NCI-H82 treated with DMSO at 0.1 percent for 48 hours (cell line): ENCODE data around the gene ABCG4.
A peak's percentile ranks its signal among the peaks of the same experiment; 100 is the strongest.
"Not testable (repeated sequence)": the region's sequence is repeated elsewhere in the genome, so short reads cannot be mapped to it uniquely, and the experiment has no call there.

Experiments used
- DNase-seq: peaks from one replicate; lab custom pipeline; 2025; ENCODE audit not compliant: unreplicated experiment; lab: John Stamatoyannopoulos, UW

Gene ABCG4

DNA sequence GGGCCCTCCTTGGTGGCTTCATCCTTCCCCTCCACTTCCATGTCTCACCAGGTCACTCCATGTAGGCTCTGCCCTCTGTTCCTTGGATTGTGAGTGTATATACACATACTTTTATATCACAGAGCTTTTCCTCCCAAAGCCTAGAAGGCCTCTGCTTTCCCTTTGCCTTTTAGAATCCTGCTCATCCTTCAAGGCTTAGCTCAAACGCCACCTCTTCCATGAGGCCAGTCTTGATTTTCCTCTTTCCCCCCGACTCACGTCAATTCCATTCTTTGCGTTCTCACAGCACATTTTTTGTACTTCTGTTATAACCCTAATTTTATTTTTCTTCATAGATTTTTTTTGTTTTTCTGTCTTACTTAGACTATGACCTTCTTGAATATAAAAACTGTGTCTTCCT is 3.8 kb downstream of the ABCG4 start:
- no peak for DNase-seq

GRCh38 chr11:119153049-119153818 is 4.4 kb downstream of the ABCG4 start:
- no peak for DNase-seq

GRCh38 chr11:119154178-119154577 is 5.3 kb downstream of the ABCG4 start:
- no peak for DNase-seq

GRCh38 chr11:119155733-119156492 is 7.1 kb downstream of the ABCG4 start:
- DNase-seq: no peak

DNA sequence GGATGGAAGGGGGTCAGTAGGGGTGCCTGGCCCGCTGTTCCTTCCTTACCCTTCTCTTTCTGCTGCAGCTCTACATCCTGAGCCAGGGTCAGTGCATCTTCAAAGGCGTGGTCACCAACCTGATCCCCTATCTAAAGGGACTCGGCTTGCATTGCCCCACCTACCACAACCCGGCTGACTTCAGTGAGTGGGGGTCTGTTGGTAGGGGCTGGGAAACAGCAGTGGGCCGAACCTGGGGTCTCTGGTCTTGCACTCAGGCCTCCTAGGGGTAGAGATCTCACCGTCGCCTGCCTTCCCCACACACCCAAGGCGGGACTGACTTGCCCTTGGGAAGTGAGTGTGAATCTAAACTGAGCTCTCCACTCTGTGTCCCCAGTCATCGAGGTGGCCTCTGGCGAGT is 7.6 kb downstream of the ABCG4 start:
- no peak for DNase-seq

GRCh38 chr11:119157063-119157462 is 8.2 kb downstream of the ABCG4 start:
- peak; percentile 81 for DNase-seq

- no peak for DNase-seq
These were observed 9.6 kb downstream of the ABCG4 start for GRCh38 chr11:119158467-119158866.

- DNase-seq: no peak
These were observed 11.3 kb downstream of the ABCG4 start for GRCh38 chr11:119160151-119160550.

GRCh38 chr11:119161871-119162270 is 13.0 kb downstream of the ABCG4 start:
- no peak for DNase-seq

GRCh38 chr11:119166368-119167076 is 17.7 kb downstream of the ABCG4 start:
- no peak for DNase-seq

DNA sequence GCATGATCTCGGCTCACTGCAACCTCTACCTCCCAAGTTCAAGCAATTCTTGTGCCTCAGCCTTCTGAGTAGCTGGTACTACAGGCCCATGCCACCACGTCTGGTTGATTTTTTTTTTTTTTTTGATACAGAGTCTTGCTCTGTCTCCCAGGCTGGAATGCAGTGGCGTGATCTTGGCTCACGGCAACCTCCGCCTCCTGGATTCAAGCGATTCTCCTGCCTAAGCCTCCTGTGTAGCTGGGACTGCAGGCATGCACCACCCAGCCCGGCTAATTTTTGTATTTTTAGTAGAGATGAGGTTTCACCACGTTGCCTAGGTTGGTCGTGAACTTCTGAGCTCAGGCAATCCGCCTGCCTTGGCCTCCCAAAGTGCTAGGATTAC is 18.2 kb downstream of the ABCG4 start:
- DNase-seq: not testable (repeated sequence)

- no peak for DNase-seq
These were observed 19.1 kb downstream of the ABCG4 start for GRCh38 chr11:119167933-119168332.

DNA sequence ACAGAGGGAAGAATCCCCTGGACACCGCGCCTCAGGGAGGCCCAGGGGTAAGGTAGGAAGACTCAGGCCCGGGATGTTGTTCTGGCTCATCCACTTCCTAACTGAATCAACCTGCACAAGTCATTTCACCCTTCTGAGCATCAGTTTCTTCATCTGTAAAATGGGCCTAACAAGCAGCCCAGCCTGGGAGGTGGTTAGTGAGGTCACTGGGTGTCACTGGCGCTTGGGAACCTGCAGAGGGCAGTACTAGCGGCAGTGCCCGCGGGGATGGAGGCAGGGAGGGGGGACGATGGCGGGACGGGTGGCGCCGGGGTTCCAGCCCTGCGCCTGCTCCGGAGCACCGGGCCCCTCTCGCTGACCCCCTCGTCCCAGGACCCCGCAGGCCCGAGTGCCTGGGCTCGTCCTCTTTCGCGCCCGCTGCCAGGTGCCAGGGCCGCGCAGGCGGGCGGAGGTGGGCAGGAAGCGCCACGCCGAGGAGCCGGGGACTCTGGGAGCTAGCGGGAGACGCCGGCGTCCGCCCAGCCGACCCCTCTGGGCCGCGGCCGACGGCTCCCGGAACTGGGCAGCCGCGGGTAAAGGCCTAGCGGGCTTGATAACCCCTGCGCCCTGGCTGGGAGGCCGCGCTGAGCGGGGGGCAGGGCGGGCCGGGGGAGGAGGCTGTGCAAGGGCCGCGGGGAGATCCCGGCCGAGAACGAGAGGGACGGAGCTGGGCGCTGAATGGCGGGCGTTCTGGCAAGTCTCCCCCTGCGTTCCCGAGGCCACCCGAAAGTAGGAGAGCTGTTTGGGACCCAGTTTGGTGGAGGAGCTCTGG is 19.8 kb downstream of the ABCG4 start, which contains the start of gene NLRX1:
Gene NLRX1 (plus strand): TSS at position 255 of the 811 bp plus-strand sequence. CDS start 2,679 bp downstream, outside the sequence.
- no peak for DNase-seq

DNA sequence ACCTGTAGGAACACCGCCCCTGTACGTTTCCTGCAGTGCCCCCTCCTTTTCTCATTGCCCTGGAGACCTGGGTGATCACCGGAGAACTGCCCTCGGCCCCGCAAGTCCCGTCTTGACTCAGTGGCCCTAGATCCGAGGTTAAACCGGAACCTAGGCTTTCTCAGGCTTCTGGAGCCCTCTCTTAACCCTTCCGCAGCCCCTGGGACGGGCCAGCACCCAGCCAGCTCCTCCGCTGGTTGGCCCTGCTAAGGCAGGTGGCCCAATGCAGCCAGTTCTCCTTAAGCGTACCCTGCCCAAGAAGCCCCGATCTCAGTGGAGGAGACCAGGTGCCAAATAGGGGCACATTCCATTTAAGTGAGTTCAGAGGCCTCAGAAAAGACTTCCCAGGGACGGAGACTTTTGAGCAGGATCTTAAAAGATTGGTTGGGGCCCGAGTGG is 20.4 kb downstream of the ABCG4 start:
- no peak for DNase-seq

DNA sequence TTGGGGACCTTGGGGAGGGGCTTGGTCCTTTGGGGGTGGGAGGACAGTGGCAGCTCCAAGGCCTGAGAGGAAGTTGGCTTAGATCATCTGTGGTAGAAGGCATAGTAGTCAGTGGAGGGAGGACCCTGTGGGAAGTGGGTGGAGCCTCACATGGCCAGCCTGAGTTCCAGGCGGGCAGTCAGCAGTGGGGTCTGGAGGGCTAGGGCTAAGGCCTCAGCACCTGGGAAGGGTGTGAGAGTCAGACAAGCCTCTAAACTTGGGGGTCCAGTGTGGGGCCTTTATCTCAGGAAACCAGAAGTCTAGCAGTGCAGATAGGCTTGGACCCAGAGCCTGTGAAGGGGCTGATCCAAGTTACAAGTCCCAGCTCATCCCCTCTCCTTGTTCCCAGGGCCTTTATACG is 23.7 kb downstream of the ABCG4 start:
- DNase-seq: no peak

- no peak for DNase-seq
These were observed 24.6 kb downstream of the ABCG4 start for GRCh38 chr11:119173453-119173852.

DNA sequence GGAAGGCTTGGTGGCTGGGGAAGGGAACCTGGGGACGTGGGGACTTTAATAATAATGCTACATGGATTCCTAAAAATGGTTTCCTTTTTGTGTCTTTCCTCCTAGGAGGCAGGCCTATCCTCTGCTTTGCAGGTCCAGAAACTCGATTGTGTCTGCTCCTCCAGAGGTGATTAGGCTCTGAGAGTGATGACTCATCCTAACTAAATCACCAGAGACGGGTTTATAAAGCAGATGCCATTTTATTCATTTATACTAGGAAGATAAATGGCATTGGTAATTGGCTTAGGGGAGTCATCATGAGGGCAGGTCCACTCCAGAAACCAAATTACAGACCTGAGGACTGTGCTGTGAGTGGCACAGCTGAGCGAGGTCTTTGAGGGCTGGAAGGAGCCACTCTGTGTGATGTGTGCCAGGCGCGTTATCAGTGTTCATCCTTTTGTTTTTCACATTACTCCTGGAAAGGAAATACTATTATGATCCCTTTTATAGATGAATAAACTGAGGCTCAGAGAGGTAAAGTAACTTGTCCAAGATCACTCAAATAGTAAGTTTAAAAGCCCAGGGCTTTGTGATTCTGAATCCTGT is 26.7 kb downstream of the ABCG4 start:
- peak; percentile 75 for DNase-seq

GRCh38 chr11:119178166-119178680 is 29.4 kb downstream of the ABCG4 start:
- no peak for DNase-seq

GRCh38 chr11:119179342-119179741 is 30.5 kb downstream of the ABCG4 start:
- no peak for DNase-seq

DNA sequence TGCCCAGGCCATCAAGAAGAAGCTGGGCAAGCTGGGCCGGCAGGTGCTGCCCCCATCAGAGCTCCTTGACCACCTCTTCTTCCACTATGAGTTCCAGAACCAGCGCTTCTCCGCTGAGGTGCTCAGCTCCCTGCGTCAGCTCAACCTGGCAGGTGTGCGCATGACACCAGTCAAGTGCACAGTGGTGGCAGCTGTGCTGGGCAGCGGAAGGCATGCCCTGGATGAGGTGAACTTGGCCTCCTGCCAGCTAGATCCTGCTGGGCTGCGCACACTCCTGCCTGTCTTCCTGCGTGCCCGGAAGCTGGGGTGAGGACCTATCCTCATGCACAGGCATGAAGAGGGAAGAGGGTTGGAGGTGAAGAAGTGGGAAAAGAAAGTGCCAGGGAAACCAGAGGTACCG is 31.1 kb downstream of the ABCG4 start:
- no peak for DNase-seq
